HCT116 (cell line): ENCODE data around the gene DTNBP1. TPM values are rescaled to one million over a fixed set of nuclear protein-coding genes. Genes with fewer than 3 reads are reported as not detected.

Source experiments
- ATAC-seq: fragments of 200-7000 bp; cut with Tn5 transposase; 2 replicates; pipeline ENCODE4 v1.9.1; 2020; ENCODE audit warnings: mild to moderate bottlenecking, moderate library complexity
- BruUV-seq: library from RNA; stranded (reverse); fragments of 400-500 nt; replicated peaks from 2 replicates; lab custom pipeline; 2021; lab: Mats Ljungman, UMichigan
- CTCF ChIA-PET: fragments of 300-600 bp; sonication (Branson Sonifier 250); formaldehyde crosslinking; loops from one replicate; lab custom pipeline; 2021; ENCODE audit warnings: antibody characterized with exemption; lab: Charles Lee
- POLR2A ChIA-PET: fragments of 300-600, 350-600 bp; sonication (Branson Sonifier 250); formaldehyde crosslinking; loops from one replicate; lab custom pipeline; 2021; ENCODE audit warnings: antibody characterized with exemption; lab: Charles Lee
- RAD21 ChIA-PET, 2 experiments: fragments of 300-600 bp; sonication (Branson Sonifier 250); formaldehyde crosslinking; loops; one replicate each; lab custom pipeline; 2023; ENCODE audit warnings: low total read pairs in 2 of 2; ENCODE audit not compliant: uncharacterized antibody in 2 of 2, unreplicated experiment in 2 of 2, low non-redundant PET in 1 of 2; lab: Charles Lee
- DNase-seq: peaks from one replicate; pipeline ENCODE4 v3.0.0-alpha.2; 2010; ENCODE audit warnings: low read depth, low spot score
- H2AFZ ChIP-seq: fragments of 200-600 bp; shearing (Covaris generic), sonication (generic); 2 replicates; pipeline ENCODE4 v1.6.1; 2017; ENCODE audit warnings: low read depth, mixed run types, mixed read lengths, antibody characterized with exemption, low read length; ENCODE audit not compliant: poor library complexity, severe bottlenecking
- H3K27ac ChIP-seq: 2 replicates; pipeline ENCODE4 v1.5.1; 2012; ENCODE audit warnings: low read depth, low read length
- H3K27me3 ChIP-seq: fragments of 200-600 bp; sonication (generic); 2 replicates; pipeline ENCODE4 v1.6.1; 2016; ENCODE audit warnings: mixed run types, low read length, mixed read lengths; ENCODE audit not compliant: insufficient read depth
- H3K36me3 ChIP-seq, 2 experiments: fragments of 200-500 bp in 1 of 2; fragments of 200-600 bp in 1 of 2; sonication (Bioruptor generic) in 1 of 2; sonication (generic) in 1 of 2; 2 replicates each; pipeline versions ENCODE4 v1.5.1 to v1.6.1; 2014 to 2016; ENCODE audit warnings: low read length in 2 of 2, inconsistent platforms in 1 of 2, mixed read lengths in 1 of 2, mixed run types in 1 of 2; ENCODE audit not compliant: insufficient read depth in 2 of 2, control insufficient read depth in 1 of 2
- H3K4me1 ChIP-seq, 2 experiments: fragments of 200-600 bp in 1 of 2; sonication (generic) in 1 of 2; 2 replicates each; pipeline versions ENCODE4 v1.5.1 to v1.6.1; 2012 to 2017; ENCODE audit warnings: low read length in 2 of 2, inconsistent platforms in 1 of 2, mild to moderate bottlenecking in 1 of 2, mixed read lengths in 1 of 2, mixed run types in 1 of 2, moderate library complexity in 1 of 2; ENCODE audit not compliant: insufficient read depth in 2 of 2, control insufficient read depth in 1 of 2
- H3K4me2 ChIP-seq: fragments of 200-600 bp; sonication (generic); 2 replicates; pipeline ENCODE4 v1.6.1; 2017; ENCODE audit warnings: mixed run types, low read length, mixed read lengths
- H3K4me3 ChIP-seq, 2 experiments: fragments of 200-600 bp in 1 of 2; sonication (generic) in 1 of 2; replicated peaks in 1 of 2; 2 replicates each; pipeline ENCODE4 v1.5.1; 2011 to 2016; ENCODE audit warnings: low read length in 2 of 2, control low read depth in 1 of 2, low read depth in 1 of 2, mild to moderate bottlenecking in 1 of 2, mixed read lengths in 1 of 2, mixed run types in 1 of 2
- H3K79me2 ChIP-seq: fragments of 200-600 bp; sonication (generic); 2 replicates; pipeline ENCODE4 v1.6.1; 2017; ENCODE audit warnings: mild to moderate bottlenecking, mixed run types, low read length, moderate library complexity, mixed read lengths; ENCODE audit not compliant: insufficient read depth
- H3K9ac ChIP-seq: fragments of 200-600 bp; sonication (generic); 2 replicates; pipeline ENCODE4 v1.6.1; 2016; ENCODE audit warnings: low read length, mixed read lengths
- H3K9me2 ChIP-seq: fragments of 200-600 bp; sonication (generic), shearing (Covaris generic); 2 replicates; pipeline ENCODE4 v1.6.1; 2017; ENCODE audit warnings: mixed run types, mild to moderate bottlenecking, moderate library complexity; ENCODE audit not compliant: insufficient read depth
- H3K9me3 ChIP-seq, 2 experiments: fragments of 200-500 bp in 1 of 2; fragments of 200-600 bp in 1 of 2; sonication (Bioruptor generic) in 1 of 2; sonication (generic) in 1 of 2; 2 replicates each; pipeline ENCODE4 v1.6.1; 2014 to 2017; ENCODE audit warnings: low read length in 2 of 2, mixed read lengths in 2 of 2, inconsistent platforms in 1 of 2, low read depth in 1 of 2, mild to moderate bottlenecking in 1 of 2, mixed run types in 1 of 2, moderate library complexity in 1 of 2; ENCODE audit not compliant: control insufficient read depth in 1 of 2, insufficient read depth in 1 of 2
- H4K20me1 ChIP-seq: fragments of 200-600 bp; sonication (generic), shearing (Covaris generic); 2 replicates; pipeline ENCODE4 v1.6.1; 2017; ENCODE audit warnings: mixed run types, mild to moderate bottlenecking, moderate library complexity; ENCODE audit not compliant: insufficient read depth
- CEBPB ChIP-seq: IDR thresholded peaks from 2 replicates; pipeline ENCODE4 v1.6.1; 2012; ENCODE audit warnings: low read depth
- EGR1 ChIP-seq: IDR thresholded peaks from 2 replicates; pipeline ENCODE4 v1.6.1; 2012; ENCODE audit warnings: low read depth
- ELF1 ChIP-seq: IDR thresholded peaks from 2 replicates; pipeline ENCODE4 v1.6.1; 2012; ENCODE audit warnings: low read depth, borderline replicate concordance
- JUND ChIP-seq: IDR thresholded peaks from 2 replicates; pipeline ENCODE4 v1.6.1; 2012
- SIN3A ChIP-seq: IDR thresholded peaks from 2 replicates; pipeline ENCODE4 v1.6.1; 2012; ENCODE audit warnings: low read depth
- SP1 ChIP-seq: IDR thresholded peaks from 2 replicates; pipeline ENCODE4 v1.6.1; 2012; ENCODE audit warnings: low read depth
- TCF7L2 ChIP-seq: IDR thresholded peaks from 2 replicates; pipeline ENCODE4 v1.7.0; 2011; ENCODE audit warnings: borderline replicate concordance, inconsistent platforms; ENCODE audit not compliant: insufficient read depth, insufficient read length; ENCODE audit errors: extremely low read depth
- YY1 ChIP-seq: IDR thresholded peaks from 2 replicates; pipeline ENCODE4 v1.6.1; 2011; ENCODE audit warnings: low read length, low read depth, moderate library complexity, mild to moderate bottlenecking; ENCODE audit not compliant: insufficient replicate concordance; ENCODE audit errors: extremely low read depth
- ZFX ChIP-seq: fragments of 450-650 bp; IDR thresholded peaks from 2 replicates; pipeline ENCODE4 v1.6.1; 2017
- ZNF274 ChIP-seq: fragments of 200-500 bp; sonication (Bioruptor generic); IDR thresholded peaks from 2 replicates; pipeline ENCODE4 v1.6.1; 2014; ENCODE audit warnings: mild to moderate bottlenecking, low read depth, low read length, inconsistent platforms
- intact Hi-C: fragments of 100-400 bp; cut with micrococcal nuclease; formaldehyde crosslinking; loops from 2 replicates; pipeline ENCODE4 v1.10.0; 2022
- total RNA-seq: library from RNA; stranded (reverse); gene quantifications from one replicate; pipeline ENCODE4 v1.2.1, GENCODE V29; 2021; ENCODE audit not compliant: unreplicated experiment
- TF ChIP-seq, protein P1 (sequence below): IDR thresholded peaks from 2 replicates; pipeline ENCODE4 v1.6.1; 2011; ENCODE audit warnings: mild to moderate bottlenecking, low read length, moderate library complexity; ENCODE audit not compliant: insufficient replicate concordance; ENCODE audit errors: extremely low read depth
- TF ChIP-seq, protein P2 (sequence below): IDR thresholded peaks from 2 replicates; pipeline ENCODE4 v1.6.1; 2012
- TF ChIP-seq, protein P3 (sequence below), 3 experiments: fragments of 200-600 bp in 1 of 3; sonication (generic) in 1 of 3; IDR thresholded peaks in 2 of 3; conservative IDR thresholded peaks in 1 of 3; 2 replicates each; pipeline ENCODE4 v1.5.1; 2012 to 2017; ENCODE audit warnings: low read depth in 2 of 3, low read length in 2 of 3, antibody characterized with exemption in 1 of 3, borderline replicate concordance in 1 of 3, control low read depth in 1 of 3, mild to moderate bottlenecking in 1 of 3, mixed read lengths in 1 of 3, mixed run types in 1 of 3, moderate library complexity in 1 of 3; ENCODE audit not compliant: insufficient read depth in 1 of 3
- TF ChIP-seq, protein P4 (sequence below): IDR thresholded peaks from 2 replicates; pipeline ENCODE4 v1.6.1; 2012; ENCODE audit warnings: low read depth

The DTNBP1 gene
- total RNA-seq, 1 experiment from 2014 or later, result 16.7 TPM

DNA sequence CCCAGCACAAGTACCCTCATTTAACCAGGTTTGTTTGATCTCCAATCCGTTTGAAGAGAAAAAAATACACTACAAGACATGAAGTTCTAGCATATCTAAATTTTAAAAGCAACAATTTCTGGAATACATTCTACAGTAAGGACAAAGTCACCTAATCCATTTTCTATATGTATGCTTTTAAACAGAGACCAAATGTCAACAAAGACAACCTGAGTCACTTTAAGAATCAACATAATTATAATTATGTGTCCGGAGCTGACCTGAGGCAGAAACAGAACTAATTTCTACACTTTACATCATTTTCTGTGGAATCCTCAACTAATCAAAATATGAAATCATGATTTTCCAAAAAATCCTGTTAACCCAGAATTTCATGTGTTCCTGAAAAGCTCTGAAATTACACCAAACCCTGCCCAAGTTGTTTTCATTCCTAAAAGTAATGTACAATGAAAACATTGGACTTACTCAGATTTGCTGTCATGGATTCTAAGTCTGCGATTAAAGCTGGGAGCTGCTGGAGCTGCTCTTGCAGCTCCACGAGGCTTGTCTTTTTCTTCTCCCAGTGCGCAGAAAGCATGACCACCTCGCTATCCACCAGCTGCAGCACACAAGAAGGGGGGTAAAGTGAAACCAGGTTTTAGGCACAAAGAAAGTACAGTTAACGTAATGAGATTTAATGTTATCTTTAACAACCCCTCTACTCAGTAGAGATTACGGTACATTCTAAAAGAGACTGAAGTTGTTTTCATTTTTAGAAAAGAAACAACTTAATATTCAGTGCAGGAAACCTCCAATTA is 35.8 kb downstream of the DTNBP1 start (continued):
- TF ChIP-seq, protein P1, sequence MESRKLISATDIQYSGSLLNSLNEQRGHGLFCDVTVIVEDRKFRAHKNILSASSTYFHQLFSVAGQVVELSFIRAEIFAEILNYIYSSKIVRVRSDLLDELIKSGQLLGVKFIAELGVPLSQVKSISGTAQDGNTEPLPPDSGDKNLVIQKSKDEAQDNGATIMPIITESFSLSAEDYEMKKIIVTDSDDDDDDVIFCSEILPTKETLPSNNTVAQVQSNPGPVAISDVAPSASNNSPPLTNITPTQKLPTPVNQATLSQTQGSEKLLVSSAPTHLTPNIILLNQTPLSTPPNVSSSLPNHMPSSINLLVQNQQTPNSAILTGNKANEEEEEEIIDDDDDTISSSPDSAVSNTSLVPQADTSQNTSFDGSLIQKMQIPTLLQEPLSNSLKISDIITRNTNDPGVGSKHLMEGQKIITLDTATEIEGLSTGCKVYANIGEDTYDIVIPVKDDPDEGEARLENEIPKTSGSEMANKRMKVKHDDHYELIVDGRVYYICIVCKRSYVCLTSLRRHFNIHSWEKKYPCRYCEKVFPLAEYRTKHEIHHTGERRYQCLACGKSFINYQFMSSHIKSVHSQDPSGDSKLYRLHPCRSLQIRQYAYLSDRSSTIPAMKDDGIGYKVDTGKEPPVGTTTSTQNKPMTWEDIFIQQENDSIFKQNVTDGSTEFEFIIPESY, result no peak
- TF ChIP-seq ZNF274 (no peak), SP1 (no peak)

DNA sequence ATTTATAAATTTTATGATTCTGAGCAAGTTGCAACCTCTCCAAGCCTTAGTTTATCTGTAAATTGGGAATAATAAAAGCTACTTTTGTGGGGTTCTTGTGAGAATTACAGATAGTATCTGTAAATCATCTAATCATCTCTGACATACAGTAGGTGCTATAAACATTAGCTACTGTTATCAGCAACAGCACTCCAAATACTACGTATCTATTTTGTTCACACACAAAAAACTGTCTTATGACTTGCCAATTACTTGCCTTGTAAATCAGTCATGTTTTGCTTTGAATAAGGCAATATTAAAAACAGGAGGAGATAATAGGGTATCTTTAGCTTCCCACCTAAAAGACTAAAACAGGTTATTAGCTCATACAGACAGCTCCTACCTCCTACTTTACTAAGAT is 36.7 kb downstream of the DTNBP1 start:
- no peak overlapping the region for H3K9ac ChIP-seq
- RAD21 ChIA-PET, result no interaction called here
- no peaks in the 10 kb centered on the region for H3K79me2 ChIP-seq
- no peak overlapping the region for H3K27ac ChIP-seq
- no peaks in the 10 kb centered on the region for H3K36me3 ChIP-seq
- POLR2A ChIA-PET, result no interaction called here
- no peaks in the 10 kb centered on the region for H3K9me2 ChIP-seq
- no peak overlapping the region for H3K4me3 ChIP-seq
- no peaks in the 10 kb centered on the region for H4K20me1 ChIP-seq
- ATAC-seq, result no peak
- intact Hi-C loops, result loop anchor here (10.0 kb wide), 2 partner anchors 371 to 1501 kb away; no protein-coding TSS in a partner anchor
- H3K9me3 ChIP-seq, result no peaks in the 10 kb centered on the region
- CTCF ChIA-PET, result interaction anchor here (1.3 kb wide), 1 partner anchor 14 kb away, joined by 4 read pairs; no protein-coding TSS in a partner anchor
- no peak overlapping the region for H3K4me2 ChIP-seq
- BruUV-seq, result no TSS peak
- H2AFZ ChIP-seq, result no peak overlapping the region
- H3K4me1 ChIP-seq, result no peaks in the 10 kb centered on the region
- no peak for DNase-seq
- H3K27me3 ChIP-seq, result no peaks in the 10 kb centered on the region
- TF ChIP-seq ELF1 (no peak), EGR1 (no peak), SIN3A (no peak), SP1 (no peak), CEBPB (no peak), ZNF274 (no peak), JUND (no peak), ZFX (no peak), TCF7L2 (no peak), YY1 (no peak)
- TF ChIP-seq, protein P2, sequence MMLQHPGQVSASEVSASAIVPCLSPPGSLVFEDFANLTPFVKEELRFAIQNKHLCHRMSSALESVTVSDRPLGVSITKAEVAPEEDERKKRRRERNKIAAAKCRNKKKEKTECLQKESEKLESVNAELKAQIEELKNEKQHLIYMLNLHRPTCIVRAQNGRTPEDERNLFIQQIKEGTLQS, result no peak
- TF ChIP-seq, protein P3, sequence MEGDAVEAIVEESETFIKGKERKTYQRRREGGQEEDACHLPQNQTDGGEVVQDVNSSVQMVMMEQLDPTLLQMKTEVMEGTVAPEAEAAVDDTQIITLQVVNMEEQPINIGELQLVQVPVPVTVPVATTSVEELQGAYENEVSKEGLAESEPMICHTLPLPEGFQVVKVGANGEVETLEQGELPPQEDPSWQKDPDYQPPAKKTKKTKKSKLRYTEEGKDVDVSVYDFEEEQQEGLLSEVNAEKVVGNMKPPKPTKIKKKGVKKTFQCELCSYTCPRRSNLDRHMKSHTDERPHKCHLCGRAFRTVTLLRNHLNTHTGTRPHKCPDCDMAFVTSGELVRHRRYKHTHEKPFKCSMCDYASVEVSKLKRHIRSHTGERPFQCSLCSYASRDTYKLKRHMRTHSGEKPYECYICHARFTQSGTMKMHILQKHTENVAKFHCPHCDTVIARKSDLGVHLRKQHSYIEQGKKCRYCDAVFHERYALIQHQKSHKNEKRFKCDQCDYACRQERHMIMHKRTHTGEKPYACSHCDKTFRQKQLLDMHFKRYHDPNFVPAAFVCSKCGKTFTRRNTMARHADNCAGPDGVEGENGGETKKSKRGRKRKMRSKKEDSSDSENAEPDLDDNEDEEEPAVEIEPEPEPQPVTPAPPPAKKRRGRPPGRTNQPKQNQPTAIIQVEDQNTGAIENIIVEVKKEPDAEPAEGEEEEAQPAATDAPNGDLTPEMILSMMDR (IDR thresholded peaks at IDR 0.05 in 2 of 3, conservative IDR thresholded peaks at IDR 0.05 in 1 of 3; ENCODE audit: borderline replicate concordance in 1 of 3, insufficient read depth in 1 of 3, low read depth in 2 of 3, low read length in 2 of 3), result no peak
- TF ChIP-seq, protein P4, sequence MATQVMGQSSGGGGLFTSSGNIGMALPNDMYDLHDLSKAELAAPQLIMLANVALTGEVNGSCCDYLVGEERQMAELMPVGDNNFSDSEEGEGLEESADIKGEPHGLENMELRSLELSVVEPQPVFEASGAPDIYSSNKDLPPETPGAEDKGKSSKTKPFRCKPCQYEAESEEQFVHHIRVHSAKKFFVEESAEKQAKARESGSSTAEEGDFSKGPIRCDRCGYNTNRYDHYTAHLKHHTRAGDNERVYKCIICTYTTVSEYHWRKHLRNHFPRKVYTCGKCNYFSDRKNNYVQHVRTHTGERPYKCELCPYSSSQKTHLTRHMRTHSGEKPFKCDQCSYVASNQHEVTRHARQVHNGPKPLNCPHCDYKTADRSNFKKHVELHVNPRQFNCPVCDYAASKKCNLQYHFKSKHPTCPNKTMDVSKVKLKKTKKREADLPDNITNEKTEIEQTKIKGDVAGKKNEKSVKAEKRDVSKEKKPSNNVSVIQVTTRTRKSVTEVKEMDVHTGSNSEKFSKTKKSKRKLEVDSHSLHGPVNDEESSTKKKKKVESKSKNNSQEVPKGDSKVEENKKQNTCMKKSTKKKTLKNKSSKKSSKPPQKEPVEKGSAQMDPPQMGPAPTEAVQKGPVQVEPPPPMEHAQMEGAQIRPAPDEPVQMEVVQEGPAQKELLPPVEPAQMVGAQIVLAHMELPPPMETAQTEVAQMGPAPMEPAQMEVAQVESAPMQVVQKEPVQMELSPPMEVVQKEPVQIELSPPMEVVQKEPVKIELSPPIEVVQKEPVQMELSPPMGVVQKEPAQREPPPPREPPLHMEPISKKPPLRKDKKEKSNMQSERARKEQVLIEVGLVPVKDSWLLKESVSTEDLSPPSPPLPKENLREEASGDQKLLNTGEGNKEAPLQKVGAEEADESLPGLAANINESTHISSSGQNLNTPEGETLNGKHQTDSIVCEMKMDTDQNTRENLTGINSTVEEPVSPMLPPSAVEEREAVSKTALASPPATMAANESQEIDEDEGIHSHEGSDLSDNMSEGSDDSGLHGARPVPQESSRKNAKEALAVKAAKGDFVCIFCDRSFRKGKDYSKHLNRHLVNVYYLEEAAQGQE, result no peak
